GM21576 (cell line): ENCODE data around the gene SLITRK3.

Experiments
- ATAC-seq: cut with Tn5 transposase; IDR thresholded peaks from one replicate; pipeline ENCODE4 v1.9.1; 2021; ENCODE audit warnings: mild to moderate bottlenecking, moderate library complexity; ENCODE audit not compliant: unreplicated experiment

The SLITRK3 gene, protein sequence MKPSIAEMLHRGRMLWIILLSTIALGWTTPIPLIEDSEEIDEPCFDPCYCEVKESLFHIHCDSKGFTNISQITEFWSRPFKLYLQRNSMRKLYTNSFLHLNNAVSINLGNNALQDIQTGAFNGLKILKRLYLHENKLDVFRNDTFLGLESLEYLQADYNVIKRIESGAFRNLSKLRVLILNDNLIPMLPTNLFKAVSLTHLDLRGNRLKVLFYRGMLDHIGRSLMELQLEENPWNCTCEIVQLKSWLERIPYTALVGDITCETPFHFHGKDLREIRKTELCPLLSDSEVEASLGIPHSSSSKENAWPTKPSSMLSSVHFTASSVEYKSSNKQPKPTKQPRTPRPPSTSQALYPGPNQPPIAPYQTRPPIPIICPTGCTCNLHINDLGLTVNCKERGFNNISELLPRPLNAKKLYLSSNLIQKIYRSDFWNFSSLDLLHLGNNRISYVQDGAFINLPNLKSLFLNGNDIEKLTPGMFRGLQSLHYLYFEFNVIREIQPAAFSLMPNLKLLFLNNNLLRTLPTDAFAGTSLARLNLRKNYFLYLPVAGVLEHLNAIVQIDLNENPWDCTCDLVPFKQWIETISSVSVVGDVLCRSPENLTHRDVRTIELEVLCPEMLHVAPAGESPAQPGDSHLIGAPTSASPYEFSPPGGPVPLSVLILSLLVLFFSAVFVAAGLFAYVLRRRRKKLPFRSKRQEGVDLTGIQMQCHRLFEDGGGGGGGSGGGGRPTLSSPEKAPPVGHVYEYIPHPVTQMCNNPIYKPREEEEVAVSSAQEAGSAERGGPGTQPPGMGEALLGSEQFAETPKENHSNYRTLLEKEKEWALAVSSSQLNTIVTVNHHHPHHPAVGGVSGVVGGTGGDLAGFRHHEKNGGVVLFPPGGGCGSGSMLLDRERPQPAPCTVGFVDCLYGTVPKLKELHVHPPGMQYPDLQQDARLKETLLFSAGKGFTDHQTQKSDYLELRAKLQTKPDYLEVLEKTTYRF

GRCh38 chr3:165195640-165196576 lies at the start of gene SLITRK3:
Gene SLITRK3 (minus strand): TSS chr3:165196384. CDS start chr3:165190830, 5,554 bp downstream.
- ATAC-seq, result no peak

- ATAC-seq, result no peak
These were observed 47.4 kb upstream of the SLITRK3 start for GRCh38 chr3:165243597-165243996.

GRCh38 chr3:165233501-165234195 lies 37.5 kb upstream of the SLITRK3 start:
- no peak for ATAC-seq

- no peak for ATAC-seq
These were observed 29.4 kb upstream of the SLITRK3 start for GRCh38 chr3:165225604-165226003.

- ATAC-seq, result no peak
These were observed 21.6 kb upstream of the SLITRK3 start for GRCh38 chr3:165217739-165218138.

- ATAC-seq, result no peak
These were observed 16.4 kb upstream of the SLITRK3 start for GRCh38 chr3:165212580-165212979.

- ATAC-seq, result no peak
These were observed 15.5 kb upstream of the SLITRK3 start for GRCh38 chr3:165211721-165212120.

DNA sequence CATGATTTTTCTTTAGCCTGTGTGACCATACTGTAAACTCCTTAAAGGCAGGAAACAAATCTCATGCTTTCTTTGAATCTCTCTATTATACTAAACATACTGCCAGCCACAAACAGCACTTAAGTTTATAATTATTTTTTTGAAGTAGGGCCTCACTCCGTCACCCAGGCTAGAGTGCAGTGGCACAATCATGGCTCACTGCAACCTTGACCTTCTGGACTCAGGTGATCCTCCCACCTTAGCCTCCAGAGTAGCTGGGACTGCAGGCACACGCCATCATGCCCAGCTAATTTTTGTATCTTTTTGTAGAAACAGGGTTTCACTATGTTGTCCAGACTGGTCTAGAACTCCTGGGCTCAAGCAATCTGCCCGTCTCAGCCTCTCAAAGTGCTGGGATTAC lies 14.5 kb upstream of the SLITRK3 start:
- ATAC-seq, result no peak

GRCh38 chr3:165210132-165210531 lies 13.9 kb upstream of the SLITRK3 start:
- ATAC-seq, result no peak

- peak; percentile 97 for ATAC-seq
These were observed 10.5 kb upstream of the SLITRK3 start for GRCh38 chr3:165206454-165207266.

- ATAC-seq, result no peak
These were observed 8.3 kb upstream of the SLITRK3 start for GRCh38 chr3:165204445-165204844.

GRCh38 chr3:165202995-165203394 lies 6.8 kb upstream of the SLITRK3 start:
- no peak for ATAC-seq

GRCh38 chr3:165201964-165202363 lies 5.8 kb upstream of the SLITRK3 start:
- ATAC-seq, result no peak

DNA sequence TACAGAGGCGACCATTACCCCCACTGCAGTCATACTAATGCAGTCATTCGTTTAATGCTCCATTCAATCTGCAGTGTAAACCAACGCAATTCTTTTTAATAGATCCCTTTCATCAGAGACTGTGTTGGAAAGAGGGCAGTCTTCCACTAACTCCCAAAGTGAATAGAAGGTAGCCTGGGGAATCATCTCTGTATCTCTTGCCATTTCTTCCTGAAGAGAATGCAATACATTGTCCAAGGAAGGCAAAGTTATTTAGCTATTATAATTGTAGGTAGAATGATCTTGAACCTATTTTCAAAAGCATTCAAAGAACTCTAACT lies 1.3 kb upstream of the SLITRK3 start:
- ATAC-seq, result no peak

DNA sequence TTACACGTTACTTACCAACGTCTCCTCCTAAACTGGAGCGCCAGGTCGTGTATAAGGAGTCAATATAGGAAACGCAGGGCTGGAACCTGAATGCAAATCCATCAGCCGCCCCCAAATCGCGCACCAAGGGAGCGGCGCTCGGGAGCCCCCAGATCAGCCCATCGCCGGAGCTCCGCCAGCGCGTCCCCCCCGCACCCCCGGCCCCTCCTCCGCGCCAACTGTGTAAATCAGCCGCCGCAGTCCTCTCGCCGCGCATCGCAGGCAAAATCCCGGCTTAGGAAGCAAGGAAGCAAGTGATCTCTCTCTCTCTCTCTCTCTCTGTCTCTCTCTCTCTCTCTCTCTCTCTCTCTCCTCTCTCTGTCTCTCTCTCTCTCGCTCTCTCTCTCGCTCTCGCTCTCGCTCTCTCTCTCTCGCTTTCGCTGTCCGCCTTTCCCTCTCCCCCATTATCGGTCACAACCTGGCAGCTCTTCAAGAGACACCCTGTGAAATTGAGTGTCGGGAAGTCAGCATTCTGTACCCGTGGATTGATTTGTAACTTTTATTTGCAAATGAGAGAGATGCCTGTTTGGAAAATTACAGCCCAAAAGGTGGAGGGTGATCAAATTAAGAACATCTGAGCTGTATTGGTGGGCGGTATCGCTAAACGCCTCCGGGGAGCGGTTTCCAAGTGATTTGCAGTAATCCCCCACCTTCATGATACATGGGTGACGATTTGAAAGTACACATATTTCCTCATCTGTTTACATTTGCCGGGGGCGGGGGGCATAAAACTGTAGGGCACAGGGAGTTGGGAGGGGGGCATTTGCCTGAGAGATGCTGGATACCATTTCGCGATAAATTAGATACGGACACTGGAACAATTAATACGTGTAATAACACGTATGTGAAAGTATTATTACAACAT lies 645 bp upstream of the SLITRK3 start:
- ATAC-seq, result no peak

GRCh38 chr3:165195241-165195639 lies 944 bp downstream of the SLITRK3 start:
- ATAC-seq, result no peak

DNA sequence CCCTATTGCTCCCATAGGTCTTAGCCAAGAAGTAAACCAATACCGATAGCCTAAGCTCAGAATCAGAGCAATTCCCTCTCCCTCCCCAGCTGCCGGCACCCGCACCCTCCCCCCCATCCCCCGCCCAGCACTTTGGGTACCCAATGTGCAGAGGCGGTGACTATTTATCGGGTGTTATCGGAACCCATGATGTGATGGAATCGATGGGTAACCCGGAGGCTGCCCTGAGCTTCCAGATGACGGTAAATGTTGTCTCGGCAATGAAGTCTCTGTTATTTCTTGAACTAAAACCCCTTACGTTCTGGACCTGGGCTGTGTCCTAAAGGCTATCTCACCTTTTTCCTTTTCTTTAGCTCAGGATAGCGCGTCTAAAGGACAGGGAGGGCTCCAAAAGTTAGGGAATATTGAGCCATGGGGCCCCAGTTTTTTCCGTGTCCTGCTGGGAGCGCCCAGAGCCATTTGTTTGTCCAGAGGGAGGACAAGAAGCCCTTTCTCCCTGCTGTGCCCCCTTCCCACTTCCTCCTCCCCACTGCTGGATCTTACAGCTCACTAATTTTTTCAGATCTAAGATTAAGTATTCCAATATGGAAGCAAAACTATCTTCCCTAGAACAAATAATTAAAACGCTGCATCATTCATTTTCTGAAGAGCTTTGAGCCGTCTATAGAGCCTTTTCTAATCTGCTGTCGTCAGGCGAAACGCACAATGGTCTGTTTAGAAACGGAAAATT lies 1.5 kb downstream of the SLITRK3 start:
- no peak for ATAC-seq
